Measurements from ENCODE around the gene TEX12. TPM values are rescaled to one million over a fixed set of nuclear protein-coding genes. Genes with fewer than 3 reads are reported as not detected.

Gene TEX12
- total and polyA plus RNA-seq, 2 of the 8 experiments (the other 6 are each of a cell fraction or from before 2014, with no cell fraction given), result not detected

DNA sequence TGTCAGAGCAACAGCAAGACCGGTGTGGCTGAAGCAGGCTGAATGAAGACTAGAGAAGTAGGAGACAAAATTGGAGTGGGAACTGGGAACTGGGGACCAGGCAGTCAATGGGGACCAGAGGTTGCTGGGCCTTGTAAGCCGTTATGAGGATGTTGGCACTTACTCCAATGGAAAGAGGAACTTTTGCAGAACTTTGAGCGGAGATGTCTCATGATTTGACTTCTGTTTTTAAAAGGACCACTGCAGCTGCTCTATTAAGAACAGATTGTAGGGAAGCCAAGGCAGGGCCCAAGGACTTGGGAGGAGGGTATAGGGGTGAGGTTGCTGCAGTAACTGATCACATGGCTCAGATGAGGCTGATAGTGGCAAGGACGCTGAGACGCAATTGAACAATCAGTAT is 37.5 kb upstream of the TEX12 start:
- Histone ChIP-seq H3K56ac (replicated peaks; ENCODE audit: insufficient read length, low read depth, low read length) (no peak overlapping the region), H4K20me1 (replicated peaks in 1 of 2; ENCODE audit: control insufficient read depth in 1 of 2, insufficient read depth in 2 of 2, low read length in 2 of 2) (no peaks in the 10 kb centered on the region), H3K18ac (ENCODE audit: extremely low read depth, low read length) (no peak overlapping the region), H4K5ac (ENCODE audit: insufficient read length, low read depth, low read length) (no peak overlapping the region), H3K4me2 (ENCODE audit: insufficient read depth in 1 of 2, low read depth in 2 of 2, low read length in 2 of 2) (no peak overlapping the region), H3K14ac (ENCODE audit: insufficient read length) (no peak overlapping the region), H4K8ac (ENCODE audit: extremely low read depth, insufficient read depth, low read length) (no peak overlapping the region), H2AFZ (ENCODE audit: low read length) (no peak overlapping the region), H3K9ac (replicated peaks in 1 of 4; ENCODE audit: extremely low read depth in 1 of 4, low read depth in 3 of 4, low read length in 3 of 4) (no peak overlapping the region), H2BK5ac (ENCODE audit: low read depth, low read length) (no peak overlapping the region), H4K91ac (replicated peaks; ENCODE audit: insufficient read length, low read length) (no peak overlapping the region), H2AK5ac (ENCODE audit: low read depth, low read length) (no peak overlapping the region), H3K4me1 (replicated peaks in 1 of 4; ENCODE audit: control insufficient read depth in 3 of 4, insufficient read depth in 4 of 4, low read length in 3 of 4) (no peaks in the 10 kb centered on the region), H3K79me2 (ENCODE audit: control insufficient read depth in 1 of 2, insufficient read depth in 2 of 2, low read length in 2 of 2) (no peaks in the 10 kb centered on the region), H2BK12ac (ENCODE audit: low read depth, low read length) (no peak overlapping the region), H3K4me3 (ENCODE audit: extremely low read depth in 1 of 4, insufficient read depth in 2 of 4, low read depth in 3 of 4, low read length in 4 of 4) (no peak overlapping the region), H3K23ac (ENCODE audit: insufficient read length) (no peak overlapping the region), H2BK15ac (ENCODE audit: low read length) (no peak overlapping the region), H3K4ac (replicated peaks; ENCODE audit: insufficient read length, low read depth, low read length) (no peak overlapping the region), H3K23me2 (ENCODE audit: low read depth, low read length) (no peaks in the 10 kb centered on the region; the same call in 1 of the 2 replicates), H3K27me3 (replicated peaks in 1 of 4; ENCODE audit: control insufficient read depth in 3 of 4, extremely low read depth in 1 of 4, insufficient read depth in 3 of 4, low read length in 3 of 4) (no peaks in the 10 kb centered on the region), H3K79me1 (ENCODE audit: low read depth, low read length) (no peaks in the 10 kb centered on the region), H3K36me3 (ENCODE audit: control insufficient read depth in 2 of 4, insufficient read depth in 4 of 4, low read length in 3 of 4) (no peaks in the 10 kb centered on the region), H3K27ac (ENCODE audit: low read depth, low read length) (no peak overlapping the region), H3K9me3 (ENCODE audit: insufficient read depth in 2 of 2, low read depth in 1 of 2, low read length in 1 of 2) (no peaks in the 10 kb centered on the region), H2BK120ac (replicated peaks; ENCODE audit: low read depth, low read length) (no peak overlapping the region), H2BK20ac (ENCODE audit: low read length) (no peak overlapping the region)
- 91% methylated on average over 5 of the region's 5 CpGs; no CpG with 5 or more reads in 1 of the 2 experiments for WGBS, 2 experiments (ENCODE audit: extremely low coverage in 1 of 2, insufficient coverage in 1 of 2, insufficient read length in 1 of 2, insufficient replicate concordance in 2 of 2, low coverage in 1 of 2, low lambda C conversion rate in 2 of 2, missing lambda C conversion rate in 1 of 2)
- POLR2A ChIA-PET (ENCODE audit: partially characterized antibody), result no interaction called here
- TF ChIP-seq, protein P1, sequence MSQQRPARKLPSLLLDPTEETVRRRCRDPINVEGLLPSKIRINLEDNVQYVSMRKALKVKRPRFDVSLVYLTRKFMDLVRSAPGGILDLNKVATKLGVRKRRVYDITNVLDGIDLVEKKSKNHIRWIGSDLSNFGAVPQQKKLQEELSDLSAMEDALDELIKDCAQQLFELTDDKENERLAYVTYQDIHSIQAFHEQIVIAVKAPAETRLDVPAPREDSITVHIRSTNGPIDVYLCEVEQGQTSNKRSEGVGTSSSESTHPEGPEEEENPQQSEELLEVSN (IDR thresholded peaks at IDR 0.05), result no peak
- no peak for TF ChIP-seq TAF1 (IDR thresholded peaks at IDR 0.05; ENCODE audit: low read depth, low read length)
- no peak for TF ChIP-seq JUN (IDR thresholded peaks at IDR 0.05; ENCODE audit: low read depth, low read length)
- TF ChIP-seq, protein P2, sequence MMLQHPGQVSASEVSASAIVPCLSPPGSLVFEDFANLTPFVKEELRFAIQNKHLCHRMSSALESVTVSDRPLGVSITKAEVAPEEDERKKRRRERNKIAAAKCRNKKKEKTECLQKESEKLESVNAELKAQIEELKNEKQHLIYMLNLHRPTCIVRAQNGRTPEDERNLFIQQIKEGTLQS (IDR thresholded peaks at IDR 0.05; ENCODE audit: insufficient read depth, low read depth, low read length), result no peak
- TF ChIP-seq CBX5 (IDR thresholded peaks at IDR 0.05; ENCODE audit: low read depth, low read length), result no peak
- no peak for TF ChIP-seq CHD1 (IDR thresholded peaks at IDR 0.05; ENCODE audit: low read depth, low read length)
- TF ChIP-seq SP4 (IDR thresholded peaks at IDR 0.05; ENCODE audit: low read length), result no peak
- TF ChIP-seq, protein P3, sequence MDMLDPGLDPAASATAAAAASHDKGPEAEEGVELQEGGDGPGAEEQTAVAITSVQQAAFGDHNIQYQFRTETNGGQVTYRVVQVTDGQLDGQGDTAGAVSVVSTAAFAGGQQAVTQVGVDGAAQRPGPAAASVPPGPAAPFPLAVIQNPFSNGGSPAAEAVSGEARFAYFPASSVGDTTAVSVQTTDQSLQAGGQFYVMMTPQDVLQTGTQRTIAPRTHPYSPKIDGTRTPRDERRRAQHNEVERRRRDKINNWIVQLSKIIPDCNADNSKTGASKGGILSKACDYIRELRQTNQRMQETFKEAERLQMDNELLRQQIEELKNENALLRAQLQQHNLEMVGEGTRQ (IDR thresholded peaks at IDR 0.05; ENCODE audit: low read length), result no peak
- CTCF ChIA-PET (ENCODE audit: partially characterized antibody), result interaction anchor here (0.5 to 1.7 kb wide), 4 partner anchors 17 to 1555 kb away, joined by 3 to 7 read pairs (median 4); no protein-coding TSS in a partner anchor
- FAIRE-seq (no peak), DNase-seq (ENCODE audit: low read depth in 1 of 2, low spot score in 2 of 2) (no peak)
